ENCODE results near the gene CTSH.

The CTSH gene

DNA sequence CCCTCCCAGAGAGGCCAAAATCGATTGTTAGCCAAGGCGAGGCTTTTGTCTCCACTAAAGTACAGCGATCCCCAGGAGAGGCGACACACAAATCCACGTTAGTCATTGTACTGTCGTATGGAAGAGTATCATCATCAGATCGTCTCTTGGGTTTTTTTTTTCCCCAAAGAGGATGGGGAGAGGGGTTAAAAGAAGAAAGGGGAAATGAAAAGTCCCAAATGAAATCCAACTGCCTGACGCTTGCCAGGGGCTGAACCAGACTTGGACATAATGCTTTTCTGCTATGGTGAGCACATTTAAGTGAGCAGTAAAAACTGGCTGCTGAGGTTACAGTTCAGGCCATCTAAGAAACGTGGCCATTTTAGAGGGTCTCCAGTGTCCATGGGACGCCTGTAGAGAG lies 37.9 kb upstream of the CTSH start:
- Mint-ChIP-seq H3K27ac (no peak overlapping the region), H3K4me1 (ENCODE audit: low read depth) (peaks cover 5% of the 10 kb centered on the region), H3K4me3 (no peak overlapping the region), H3K36me3 (ENCODE audit: low read depth) (no peaks in the 10 kb centered on the region), H3K9me3 (no peaks in the 10 kb centered on the region), H3K27me3 (no peaks in the 10 kb centered on the region)

DNA sequence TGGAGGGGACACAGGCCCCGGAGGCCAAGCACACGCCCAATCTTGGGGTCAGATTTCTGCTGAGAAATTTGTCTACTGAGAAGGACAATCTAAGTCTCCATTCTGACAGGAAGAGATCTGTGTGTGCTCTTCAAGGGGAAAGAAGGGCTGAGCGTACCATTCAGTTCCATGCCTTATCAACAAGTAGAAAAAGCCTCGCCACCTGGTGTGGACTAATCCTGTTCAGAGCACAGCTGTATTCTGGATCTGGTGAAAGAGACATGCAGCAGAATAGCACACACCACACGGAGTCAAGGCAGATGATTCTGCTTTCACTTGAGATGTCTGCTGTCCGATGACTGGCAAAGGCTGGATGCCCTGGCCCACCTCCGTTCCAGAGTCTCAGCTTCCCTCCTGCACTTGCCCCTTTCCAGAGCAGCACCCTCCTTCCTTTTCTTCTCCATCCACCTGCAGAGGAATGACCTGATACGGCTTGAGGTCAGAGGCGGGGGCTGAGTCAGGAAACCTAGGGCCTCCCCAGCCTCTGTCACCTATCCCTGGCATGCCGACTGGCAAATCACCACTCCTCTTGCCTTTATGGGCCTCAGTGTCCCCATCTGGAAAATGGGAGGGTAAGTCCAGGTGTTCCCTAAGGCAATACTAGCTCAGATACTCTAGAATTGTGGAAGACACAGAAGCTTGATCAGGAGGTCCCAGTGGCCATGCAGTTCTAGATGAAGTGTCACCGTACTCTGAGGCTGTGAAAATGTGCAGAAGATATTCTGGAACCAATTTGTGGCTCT lies 36.9 kb upstream of the CTSH start:
- no peaks in the 10 kb centered on the region for H3K27me3 Mint-ChIP-seq
- no peak overlapping the region for H3K4me3 Mint-ChIP-seq
- H3K4me1 Mint-ChIP-seq (ENCODE audit: low read depth), result peaks cover 13% of the 10 kb centered on the region
- H3K27ac Mint-ChIP-seq, result no peak overlapping the region
- H3K9me3 Mint-ChIP-seq, result no peaks in the 10 kb centered on the region
- H3K36me3 Mint-ChIP-seq (ENCODE audit: low read depth), result no peaks in the 10 kb centered on the region

DNA sequence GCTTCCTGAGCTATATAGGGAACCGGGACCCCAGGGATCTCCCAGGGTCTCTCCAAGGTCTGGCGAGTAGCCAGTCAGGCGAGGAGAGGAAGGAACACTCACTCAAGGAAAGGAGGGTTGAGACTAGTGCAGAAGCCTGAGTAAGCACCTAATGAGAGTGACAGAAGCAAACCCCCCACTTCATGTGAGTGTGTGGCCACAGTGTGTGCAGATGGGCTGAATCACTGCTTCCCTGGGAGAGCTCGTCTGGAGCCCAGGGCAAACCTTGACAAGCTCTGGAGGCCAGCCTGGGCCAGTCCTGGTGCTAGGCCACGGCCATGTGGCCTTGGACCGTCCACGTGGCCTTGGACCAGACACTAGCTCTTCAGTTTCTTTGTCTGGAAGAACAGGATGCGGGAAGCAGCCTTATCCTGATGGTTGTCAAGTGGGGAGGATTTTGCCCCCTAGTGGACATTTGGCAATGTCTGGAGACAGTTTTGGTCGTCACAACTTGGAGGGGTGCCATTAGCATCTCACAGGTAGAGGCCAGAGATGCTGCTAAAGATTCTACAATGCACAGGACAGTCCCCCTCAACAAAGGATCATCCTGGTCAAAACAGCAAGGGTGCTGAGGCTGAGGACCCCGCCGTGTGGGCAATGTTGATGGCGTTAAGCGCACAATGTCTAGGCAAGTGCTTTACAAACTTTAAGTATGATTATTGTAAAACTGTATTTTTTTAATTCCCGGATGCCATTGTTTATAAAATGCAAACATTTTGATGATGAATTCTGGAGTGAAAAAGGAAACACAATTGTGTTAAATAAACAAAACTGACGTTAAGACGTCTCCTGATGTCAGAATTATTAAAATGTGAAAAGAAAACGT lies 34.8 kb upstream of the CTSH start:
- Mint-ChIP-seq H3K4me1 (ENCODE audit: low read depth) (peaks cover 13% of the 10 kb centered on the region), H3K9me3 (no peaks in the 10 kb centered on the region), H3K27me3 (no peaks in the 10 kb centered on the region), H3K27ac (peak overlapping the region; percentile 12), H3K4me3 (no peak overlapping the region), H3K36me3 (ENCODE audit: low read depth) (no peaks in the 10 kb centered on the region)

DNA sequence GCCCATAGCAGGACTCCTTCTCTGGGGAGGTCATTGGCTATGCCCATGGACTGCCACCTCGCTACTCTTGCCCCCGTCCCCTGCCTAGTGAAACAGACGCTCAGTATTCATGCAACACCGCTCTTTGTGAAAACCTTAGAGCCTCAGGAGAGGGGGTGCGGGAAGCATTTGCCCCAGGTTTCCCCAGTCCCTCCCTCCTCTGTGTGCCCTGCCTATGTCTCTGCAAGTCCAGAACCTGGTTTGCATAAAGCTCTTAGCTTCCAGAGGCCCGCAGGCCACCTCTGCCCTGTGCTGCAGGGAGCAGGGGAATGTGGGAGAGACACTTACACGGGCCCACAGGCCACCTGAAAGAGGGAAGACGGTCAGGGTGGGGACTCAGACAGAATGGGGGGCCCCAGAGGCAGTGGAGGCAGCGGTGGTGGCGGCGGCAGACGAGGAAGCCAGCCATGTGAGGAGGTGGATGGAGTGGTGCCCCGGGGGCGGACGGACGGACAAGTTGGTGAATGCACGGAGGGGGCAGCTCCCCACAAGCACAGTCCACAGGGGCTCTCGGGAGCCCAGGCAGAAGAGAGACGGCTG lies 33.8 kb upstream of the CTSH start:
- H3K27ac Mint-ChIP-seq, result peak overlapping the region; percentile 12
- H3K4me1 Mint-ChIP-seq (ENCODE audit: low read depth), result peaks cover 13% of the 10 kb centered on the region
- H3K4me3 Mint-ChIP-seq, result no peak overlapping the region
- no peaks in the 10 kb centered on the region for H3K9me3 Mint-ChIP-seq
- no peaks in the 10 kb centered on the region for H3K36me3 Mint-ChIP-seq (ENCODE audit: low read depth)
- no peaks in the 10 kb centered on the region for H3K27me3 Mint-ChIP-seq

DNA sequence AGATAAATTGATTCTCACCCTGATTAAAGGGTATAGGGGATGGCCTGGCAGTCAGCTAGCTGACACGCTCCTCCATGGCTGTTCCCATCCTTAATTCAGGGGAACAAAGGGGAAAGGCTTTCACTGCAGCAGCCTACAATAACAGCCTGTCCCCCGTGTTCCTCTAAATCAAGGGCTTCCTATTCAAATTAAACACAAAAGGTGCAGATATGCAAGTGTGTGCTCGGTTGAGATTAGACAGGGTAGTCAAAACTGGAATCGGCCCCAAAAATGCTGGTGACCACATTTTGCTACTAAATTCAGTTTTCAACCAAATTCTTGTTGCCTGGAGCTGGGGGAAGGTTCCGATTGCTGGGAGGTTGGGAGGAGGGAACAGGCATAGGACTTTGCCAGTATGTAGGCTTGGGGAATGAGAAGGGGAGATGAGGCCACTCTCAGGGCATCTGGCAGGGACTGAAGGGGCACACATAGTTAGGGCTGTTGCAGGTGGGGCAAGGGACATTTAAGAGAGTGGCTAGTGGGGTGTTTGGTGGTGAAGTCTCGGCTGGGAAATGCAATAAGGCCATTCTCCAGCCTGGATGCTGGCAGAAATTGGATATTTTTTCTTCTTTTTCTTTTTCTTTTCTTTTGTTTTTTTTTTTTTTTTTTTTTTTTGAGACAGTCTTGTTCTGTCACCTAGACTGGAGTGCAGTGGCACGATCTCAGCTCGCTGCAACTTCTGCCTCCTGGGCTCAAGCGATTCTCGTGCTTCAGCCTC lies 32.9 kb upstream of the CTSH start:
- peaks cover 13% of the 10 kb centered on the region for H3K4me1 Mint-ChIP-seq (ENCODE audit: low read depth)
- H3K4me3 Mint-ChIP-seq, result no peak overlapping the region
- H3K9me3 Mint-ChIP-seq, result no peaks in the 10 kb centered on the region
- H3K27me3 Mint-ChIP-seq, result no peaks in the 10 kb centered on the region
- no peaks in the 10 kb centered on the region for H3K36me3 Mint-ChIP-seq (ENCODE audit: low read depth)
- no peak overlapping the region for H3K27ac Mint-ChIP-seq

DNA sequence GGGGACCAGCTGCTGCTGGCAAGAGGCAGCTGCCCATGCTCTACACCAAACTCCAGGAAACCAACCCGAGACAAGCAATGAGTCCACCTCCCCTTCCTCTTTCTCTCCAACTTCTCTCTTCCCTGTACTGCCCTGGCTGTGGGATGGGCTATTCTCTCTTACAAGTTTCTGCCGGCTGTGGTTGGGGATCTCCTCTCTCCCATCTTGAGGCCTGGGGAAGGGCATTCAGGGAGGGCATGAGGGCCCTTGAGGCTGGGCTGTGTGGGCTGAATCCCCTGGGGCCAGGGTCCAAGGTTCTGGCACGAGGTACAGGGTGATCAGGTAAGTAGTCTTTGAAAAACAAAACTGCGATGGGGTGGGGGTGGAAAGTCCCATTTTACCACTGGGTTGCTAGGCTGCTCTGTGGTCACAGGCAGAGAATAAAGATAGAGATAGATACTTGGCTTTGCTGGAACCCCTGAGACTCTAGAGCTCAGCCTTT lies 32.3 kb upstream of the CTSH start:
- Mint-ChIP-seq H3K36me3 (ENCODE audit: low read depth) (no peaks in the 10 kb centered on the region), H3K27ac (no peak overlapping the region), H3K4me3 (no peak overlapping the region), H3K4me1 (ENCODE audit: low read depth) (peaks cover 13% of the 10 kb centered on the region), H3K9me3 (no peaks in the 10 kb centered on the region), H3K27me3 (no peaks in the 10 kb centered on the region)

DNA sequence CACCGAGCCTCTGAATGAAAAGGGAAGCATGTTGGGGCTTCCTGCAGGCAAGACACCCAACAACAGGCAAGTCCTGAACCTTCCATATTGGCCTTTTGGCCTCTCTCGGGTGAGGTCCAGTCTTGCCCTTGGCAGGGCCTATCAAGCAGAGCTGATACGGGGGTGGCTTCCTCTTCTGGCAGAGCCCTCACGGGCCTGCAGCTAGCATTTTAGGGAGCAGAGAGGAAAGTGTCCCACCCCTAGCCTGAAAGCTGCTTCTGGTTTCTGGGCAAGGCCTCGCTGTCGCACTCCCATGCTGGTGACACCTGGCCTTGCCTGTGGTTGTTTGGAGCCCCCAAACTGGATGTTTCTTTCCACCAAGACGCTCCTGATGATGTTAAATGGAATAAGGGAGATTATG lies 31.8 kb upstream of the CTSH start:
- Mint-ChIP-seq H3K9me3 (no peaks in the 10 kb centered on the region), H3K27me3 (no peaks in the 10 kb centered on the region), H3K4me3 (no peak overlapping the region), H3K27ac (no peak overlapping the region), H3K4me1 (ENCODE audit: low read depth) (peaks cover 13% of the 10 kb centered on the region), H3K36me3 (ENCODE audit: low read depth) (no peaks in the 10 kb centered on the region)

DNA sequence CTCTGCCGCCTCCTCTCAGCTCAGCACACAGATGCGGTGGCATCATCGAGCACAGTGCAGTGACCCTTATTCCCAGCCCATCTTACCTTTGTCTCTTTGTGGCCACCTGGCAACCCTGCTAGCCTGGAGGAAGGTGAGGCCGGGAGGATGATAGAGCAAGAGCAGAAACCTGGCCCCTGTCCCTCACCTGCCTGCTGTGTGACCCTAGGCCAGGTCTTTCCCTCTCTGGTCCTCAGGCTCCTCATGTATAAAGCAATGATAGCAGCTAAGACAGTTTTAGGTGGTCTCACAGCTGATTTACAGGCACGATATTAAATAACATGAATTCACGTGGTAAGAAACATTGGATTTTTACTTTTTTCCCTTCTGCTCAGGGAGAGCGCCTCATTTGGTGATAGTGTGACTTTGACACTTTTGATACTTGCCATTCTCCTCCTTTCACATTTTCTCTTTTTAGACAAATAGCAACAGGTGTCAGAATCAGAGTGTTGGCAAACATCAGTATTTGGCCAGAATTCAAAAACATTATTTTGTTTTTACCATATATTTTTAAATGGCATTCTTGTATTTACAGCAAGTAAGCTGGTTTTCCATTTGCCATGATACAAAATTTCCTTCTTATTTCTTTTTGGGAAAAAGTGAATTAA lies 29.5 kb upstream of the CTSH start:
- H3K27ac Mint-ChIP-seq, result no peak overlapping the region
- no peaks in the 10 kb centered on the region for H3K9me3 Mint-ChIP-seq
- H3K4me1 Mint-ChIP-seq (ENCODE audit: low read depth), result peaks cover 13% of the 10 kb centered on the region
- no peaks in the 10 kb centered on the region for H3K27me3 Mint-ChIP-seq
- no peak overlapping the region for H3K4me3 Mint-ChIP-seq
- no peaks in the 10 kb centered on the region for H3K36me3 Mint-ChIP-seq (ENCODE audit: low read depth)

DNA sequence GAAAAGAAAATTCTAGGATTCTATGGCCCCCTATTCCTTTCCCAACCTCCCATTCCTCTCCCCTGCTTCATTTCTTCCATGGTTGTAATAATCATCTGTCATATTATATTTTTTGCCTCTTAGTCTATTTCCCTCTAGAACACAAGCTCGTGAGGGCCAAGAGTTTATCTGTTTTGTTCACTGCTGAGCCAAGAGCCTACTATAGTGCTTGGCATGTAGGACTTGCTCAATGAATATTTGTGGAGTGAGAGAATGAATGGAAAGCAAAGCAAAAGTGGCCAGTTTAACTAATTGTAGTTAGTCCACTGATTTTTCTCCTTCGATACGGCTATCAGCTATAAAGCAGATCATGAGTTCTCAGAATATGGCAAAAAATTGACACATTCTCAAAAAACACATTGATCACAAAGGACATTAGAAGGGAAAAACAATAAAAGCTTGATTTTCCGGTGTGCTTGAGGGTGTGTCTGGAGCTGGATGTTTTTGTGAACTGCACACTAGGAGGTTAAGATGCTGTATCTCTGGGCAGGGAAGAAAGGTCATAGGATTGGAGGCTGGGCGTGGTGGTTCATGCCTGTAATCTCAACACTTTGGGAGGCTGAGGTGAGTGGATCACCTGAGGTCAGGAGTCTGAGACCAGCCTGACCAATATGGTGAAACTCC lies 25.0 kb upstream of the CTSH start:
- no peak overlapping the region for H3K4me3 Mint-ChIP-seq
- H3K4me1 Mint-ChIP-seq (ENCODE audit: low read depth), result no peaks in the 10 kb centered on the region
- no peak overlapping the region for H3K27ac Mint-ChIP-seq
- no peaks in the 10 kb centered on the region for H3K9me3 Mint-ChIP-seq
- no peaks in the 10 kb centered on the region for H3K27me3 Mint-ChIP-seq
- no peaks in the 10 kb centered on the region for H3K36me3 Mint-ChIP-seq (ENCODE audit: low read depth)

DNA sequence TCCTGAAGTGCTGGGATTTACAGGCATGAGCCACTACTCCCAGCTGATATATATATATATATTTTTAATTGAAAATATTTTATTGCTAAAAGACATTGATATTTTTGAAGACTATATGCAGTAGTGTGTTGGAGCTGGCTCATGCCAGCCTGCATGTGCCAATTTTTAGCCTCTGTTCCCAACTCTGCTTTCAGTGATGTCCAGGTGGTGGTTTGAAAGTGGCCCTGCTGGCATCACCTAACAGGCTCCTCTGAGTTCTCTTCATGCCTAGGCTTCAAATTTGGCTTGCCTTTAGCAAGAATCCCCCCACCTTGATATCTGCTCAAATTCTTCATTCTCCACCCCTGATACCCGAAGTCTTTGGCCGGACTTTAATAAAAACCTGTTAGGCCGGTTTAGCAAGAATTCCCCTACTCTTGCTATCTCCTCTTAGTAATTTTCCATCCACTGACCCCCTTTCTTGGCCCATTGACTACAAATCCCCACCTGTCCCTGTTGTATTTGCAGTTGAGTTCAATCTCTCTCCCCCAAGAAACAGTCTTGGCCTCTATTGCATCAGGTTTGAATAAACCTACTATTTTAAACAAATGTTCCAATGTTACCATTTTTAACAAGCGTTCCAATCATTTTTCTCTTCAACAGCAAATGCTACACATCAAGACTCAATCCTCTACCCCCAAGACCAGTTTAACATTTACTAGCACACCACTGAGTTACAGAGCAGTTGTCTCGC lies 23.9 kb upstream of the CTSH start:
- no peak overlapping the region for H3K4me3 Mint-ChIP-seq
- H3K27me3 Mint-ChIP-seq, result no peaks in the 10 kb centered on the region
- H3K27ac Mint-ChIP-seq, result no peak overlapping the region

DNA sequence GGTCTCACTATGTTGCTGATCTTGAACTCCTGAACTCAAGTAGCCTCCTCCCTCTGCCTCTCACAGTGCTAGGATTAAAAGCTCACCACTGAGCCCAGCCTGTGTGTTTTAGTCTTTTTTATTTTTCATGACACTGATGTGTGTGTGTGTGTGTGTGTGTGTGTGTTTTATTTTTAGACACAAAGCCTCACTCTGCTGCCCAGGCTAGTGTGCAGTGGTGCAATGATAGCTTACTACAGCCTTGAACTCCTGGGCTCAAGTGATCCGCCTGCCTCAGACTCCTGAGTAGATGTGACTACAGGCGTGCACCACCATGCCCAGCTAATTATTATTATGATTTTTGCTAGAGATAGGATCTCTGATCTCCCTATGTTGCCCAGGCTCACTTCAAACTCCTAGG lies 23.3 kb upstream of the CTSH start:
- Mint-ChIP-seq H3K4me1 (ENCODE audit: low read depth) (no peaks in the 10 kb centered on the region), H3K27ac (no peak overlapping the region), H3K27me3 (no peaks in the 10 kb centered on the region), H3K4me3 (no peak overlapping the region), H3K36me3 (ENCODE audit: low read depth) (no peaks in the 10 kb centered on the region), H3K9me3 (no peaks in the 10 kb centered on the region)

More for the DNA sequence above, 23.9 kb upstream of the CTSH start:
- Mint-ChIP-seq H3K4me1 (ENCODE audit: low read depth) (no peaks in the 10 kb centered on the region), H3K9me3 (no peaks in the 10 kb centered on the region), H3K36me3 (ENCODE audit: low read depth) (no peaks in the 10 kb centered on the region)

DNA sequence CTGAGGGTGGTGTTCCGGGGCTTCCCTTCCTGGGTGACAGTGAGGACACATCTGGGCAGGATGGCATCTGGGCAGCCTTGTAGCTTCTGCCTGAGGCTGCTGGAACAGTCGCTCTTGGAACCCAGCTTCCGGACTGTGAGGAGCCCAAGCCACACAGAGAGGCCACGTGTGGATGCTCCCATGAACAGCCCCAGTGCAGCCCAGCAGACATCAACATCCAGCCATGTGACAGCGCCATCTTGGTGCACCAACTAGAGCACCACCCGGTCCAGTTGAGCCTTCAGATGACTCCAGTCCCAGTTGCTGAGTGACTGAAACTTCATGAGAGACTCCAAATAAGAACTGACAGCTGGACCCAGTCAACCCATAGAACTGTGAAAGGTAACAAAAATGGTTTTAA lies 15.5 kb upstream of the CTSH start:
- Mint-ChIP-seq H3K4me1 (ENCODE audit: low read depth) (no peaks in the 10 kb centered on the region), H3K4me3 (no peak overlapping the region), H3K9me3 (no peaks in the 10 kb centered on the region), H3K27me3 (no peaks in the 10 kb centered on the region), H3K27ac (no peak overlapping the region), H3K36me3 (ENCODE audit: low read depth) (no peaks in the 10 kb centered on the region)

DNA sequence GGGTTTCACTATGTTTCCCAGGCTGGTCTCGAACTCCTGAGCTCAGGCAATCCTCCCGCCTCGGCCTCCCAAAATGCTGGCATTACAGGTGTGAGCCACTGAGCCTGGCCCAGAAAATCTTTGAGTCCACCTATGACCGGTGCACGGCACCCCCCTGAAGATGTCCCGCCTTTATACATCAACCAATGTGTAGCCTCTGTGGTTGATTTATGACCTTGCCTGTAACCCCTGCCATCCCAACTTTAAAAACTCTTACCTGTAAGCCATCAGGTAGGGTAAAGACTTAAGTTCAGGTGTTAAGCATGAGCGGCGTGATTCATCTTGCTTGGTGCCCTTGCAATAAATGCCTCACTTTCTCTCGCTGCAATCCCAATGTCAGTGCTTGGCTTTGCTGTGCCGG lies 14.5 kb upstream of the CTSH start:
- Mint-ChIP-seq H3K4me3 (no peak overlapping the region), H3K27ac (no peak overlapping the region), H3K9me3 (no peaks in the 10 kb centered on the region), H3K36me3 (ENCODE audit: low read depth) (no peaks in the 10 kb centered on the region), H3K27me3 (no peaks in the 10 kb centered on the region), H3K4me1 (ENCODE audit: low read depth) (no peaks in the 10 kb centered on the region)
